OCI-LY7 (cell line): ENCODE measurements around the gene DLEU7.

Experiments used
- CTCF ChIP-seq: fragments of 200-600 bp; sonication (generic); conservative IDR thresholded peaks from 2 replicates; pipeline ENCODE4 v1.5.1; 2014; ENCODE audit warnings: mild to moderate bottlenecking, antibody characterized with exemption, low read length, moderate library complexity, mixed read lengths
- EZH2phosphoT487 ChIP-seq: fragments of 200-600 bp; sonication (generic); IDR thresholded peaks from 2 replicates; pipeline ENCODE4 v1.6.1; 2018; ENCODE audit warnings: low read depth, borderline replicate concordance, mild to moderate bottlenecking, mixed run types, antibody characterized with exemption, low read length, moderate library complexity, mixed read lengths

GRCh38 chr13:50850445-50850844, 7.0 kb upstream of the DLEU7 start:
- no peak for TF ChIP-seq CTCF
- TF ChIP-seq EZH2phosphoT487, result no peak
